ENCODE data around the gene MCM3. TPM values are rescaled to one million over a fixed set of nuclear protein-coding genes. Genes with fewer than 3 reads are reported as not detected.

The MCM3 gene
- total RNA-seq, 4 donors from 2014 or later, result 33.2 to 67.1 (median 35.1) TPM

DNA sequence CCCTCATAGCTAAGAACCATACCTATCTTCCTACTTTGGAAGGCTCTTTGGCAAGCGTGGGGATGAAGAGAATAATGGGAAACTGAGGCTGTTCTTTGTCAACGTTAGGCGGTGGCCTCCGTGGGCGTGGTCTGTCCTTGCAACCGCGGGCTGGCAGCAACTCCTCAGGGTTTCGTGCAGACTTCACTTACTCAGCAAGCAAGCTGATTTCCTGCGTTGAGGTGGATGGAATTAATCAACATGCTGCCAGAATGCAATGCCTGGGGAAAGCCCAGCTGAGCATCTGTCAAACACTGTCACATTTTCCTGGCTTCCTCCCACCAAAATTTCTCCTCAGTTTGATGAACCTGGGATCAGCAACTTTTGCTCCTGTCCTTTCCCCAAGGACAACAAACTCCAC, 31.0 kb downstream of the MCM3 start:
- TF ChIP-seq POLR2A (IDR thresholded peaks at IDR 0.05) (no peak), EP300 (IDR thresholded peaks at IDR 0.05) (no peak)
- TF ChIP-seq, protein P1, sequence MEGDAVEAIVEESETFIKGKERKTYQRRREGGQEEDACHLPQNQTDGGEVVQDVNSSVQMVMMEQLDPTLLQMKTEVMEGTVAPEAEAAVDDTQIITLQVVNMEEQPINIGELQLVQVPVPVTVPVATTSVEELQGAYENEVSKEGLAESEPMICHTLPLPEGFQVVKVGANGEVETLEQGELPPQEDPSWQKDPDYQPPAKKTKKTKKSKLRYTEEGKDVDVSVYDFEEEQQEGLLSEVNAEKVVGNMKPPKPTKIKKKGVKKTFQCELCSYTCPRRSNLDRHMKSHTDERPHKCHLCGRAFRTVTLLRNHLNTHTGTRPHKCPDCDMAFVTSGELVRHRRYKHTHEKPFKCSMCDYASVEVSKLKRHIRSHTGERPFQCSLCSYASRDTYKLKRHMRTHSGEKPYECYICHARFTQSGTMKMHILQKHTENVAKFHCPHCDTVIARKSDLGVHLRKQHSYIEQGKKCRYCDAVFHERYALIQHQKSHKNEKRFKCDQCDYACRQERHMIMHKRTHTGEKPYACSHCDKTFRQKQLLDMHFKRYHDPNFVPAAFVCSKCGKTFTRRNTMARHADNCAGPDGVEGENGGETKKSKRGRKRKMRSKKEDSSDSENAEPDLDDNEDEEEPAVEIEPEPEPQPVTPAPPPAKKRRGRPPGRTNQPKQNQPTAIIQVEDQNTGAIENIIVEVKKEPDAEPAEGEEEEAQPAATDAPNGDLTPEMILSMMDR (IDR thresholded peaks at IDR 0.05), result no peak
- peaks cover 2 to 4% of the 10 kb centered on the region in 2 donors for H3K27me3 ChIP-seq
- no peaks in the 10 kb centered on the region for H3K36me3 ChIP-seq
- 35 to 56% methylated on average over 9 of the region's 9 CpGs for WGBS, 2 donors
- no peak for DNase-seq (ENCODE audit: low spot score in 2 of 2)
- H3K4me3 ChIP-seq, result no peak overlapping the region
- no peaks in the 10 kb centered on the region for H3K4me1 ChIP-seq
- H3K27ac ChIP-seq, result no peak overlapping the region
- H3K9me3 ChIP-seq, result no peaks in the 10 kb centered on the region

DNA sequence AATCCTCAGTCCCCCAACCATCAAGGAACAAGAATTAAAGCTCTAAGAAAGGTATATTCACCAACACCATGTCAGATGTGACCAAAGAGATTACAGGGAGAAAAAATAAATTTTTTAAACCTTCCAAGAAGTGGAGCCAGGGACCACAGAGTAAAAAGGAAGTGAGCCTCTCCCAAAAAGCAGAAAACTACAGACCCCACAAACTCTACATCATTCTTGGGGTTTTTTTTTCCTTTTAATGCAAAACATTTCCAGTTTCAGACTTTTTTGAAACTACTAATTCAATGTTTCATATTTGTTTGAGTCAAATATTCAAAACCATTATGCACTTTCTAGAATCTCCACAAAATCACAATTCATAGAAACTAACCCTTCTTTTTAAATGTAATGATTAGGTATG, 33.4 kb downstream of the MCM3 start:
- H3K27ac ChIP-seq, result no peak overlapping the region
- H3K4me1 ChIP-seq, result no peaks in the 10 kb centered on the region
- H3K4me3 ChIP-seq, result no peak overlapping the region
- TF ChIP-seq POLR2A (IDR thresholded peaks at IDR 0.05) (no peak), EP300 (IDR thresholded peaks at IDR 0.05) (no peak)
- TF ChIP-seq, protein P1 (IDR thresholded peaks at IDR 0.05), result no peak
- no peak for DNase-seq (ENCODE audit: low spot score in 2 of 2)
- peaks cover 2% of the 10 kb centered on the region in 2 donors for H3K27me3 ChIP-seq
- H3K36me3 ChIP-seq, result no peaks in the 10 kb centered on the region
- no peaks in the 10 kb centered on the region for H3K9me3 ChIP-seq

DNA sequence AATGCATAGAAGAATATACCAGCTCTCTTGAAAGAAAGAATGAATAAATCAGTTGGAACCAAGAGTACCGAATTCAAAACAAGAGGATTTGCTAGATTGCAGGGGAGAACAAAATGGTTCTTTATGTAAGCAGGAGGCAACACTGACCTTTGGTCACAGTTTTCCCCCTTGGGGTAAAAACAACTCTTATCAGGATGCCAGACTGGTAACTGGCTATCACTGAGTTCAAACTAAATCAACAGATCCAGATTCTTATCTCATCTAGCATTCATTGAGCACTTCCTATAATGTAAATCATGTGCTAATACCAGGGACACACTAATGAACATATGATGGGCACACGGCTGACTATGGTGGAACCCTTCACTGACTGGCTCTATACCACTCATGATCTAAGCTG, 35.5 kb downstream of the MCM3 start:
- no peak for TF ChIP-seq EP300 (IDR thresholded peaks at IDR 0.05)
- no peak for TF ChIP-seq POLR2A (IDR thresholded peaks at IDR 0.05)
- TF ChIP-seq, protein P1 (IDR thresholded peaks at IDR 0.05), result no peak
- WGBS, 2 donors, result 52 to 53% methylated on average over 2 of the region's 2 CpGs

DNA sequence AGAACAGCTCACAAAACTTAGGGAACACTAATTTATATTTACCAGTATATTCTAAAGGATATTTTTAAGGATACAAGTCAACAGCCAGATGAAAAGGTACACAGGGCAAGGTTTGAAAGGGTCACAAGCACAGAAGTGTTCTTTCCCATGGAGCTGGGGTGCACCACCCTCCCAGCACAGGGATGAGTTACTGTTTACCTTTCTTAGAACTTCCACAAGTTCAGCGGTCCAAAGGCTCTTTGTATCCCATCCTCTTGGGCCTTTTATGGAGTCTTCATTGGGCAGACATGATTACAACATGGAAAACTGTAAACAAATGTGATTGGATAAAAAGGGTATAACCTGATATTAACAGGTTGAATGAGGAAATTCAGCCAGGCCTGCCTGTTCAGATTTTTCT, 39.1 kb downstream of the MCM3 start:
- no peak overlapping the region for H3K27ac ChIP-seq
- no peaks in the 10 kb centered on the region for H3K9me3 ChIP-seq
- H3K27me3 ChIP-seq, result no peaks in the 10 kb centered on the region
- DNase-seq (ENCODE audit: low spot score in 2 of 2), result no peak
- TF ChIP-seq, protein P1 (IDR thresholded peaks at IDR 0.05), result no peak
- TF ChIP-seq POLR2A (IDR thresholded peaks at IDR 0.05) (no peak), EP300 (IDR thresholded peaks at IDR 0.05) (no peak)
- no peaks in the 10 kb centered on the region for H3K4me1 ChIP-seq
- no peaks in the 10 kb centered on the region for H3K36me3 ChIP-seq
- WGBS, 2 donors, result 82 to 83% methylated on average over 1 of the region's 1 CpG
- H3K4me3 ChIP-seq, result no peak overlapping the region

More for the DNA sequence above, 35.5 kb downstream of the MCM3 start:
- H3K27ac ChIP-seq, result no peak overlapping the region
- DNase-seq (ENCODE audit: low spot score in 2 of 2), result no peak
- H3K27me3 ChIP-seq, result peaks cover 0 to 2% of the 10 kb centered on the region in 2 donors
- H3K4me3 ChIP-seq, result no peak overlapping the region
- H3K9me3 ChIP-seq, result no peaks in the 10 kb centered on the region
- H3K36me3 ChIP-seq, result no peaks in the 10 kb centered on the region
- H3K4me1 ChIP-seq, result no peaks in the 10 kb centered on the region

DNA sequence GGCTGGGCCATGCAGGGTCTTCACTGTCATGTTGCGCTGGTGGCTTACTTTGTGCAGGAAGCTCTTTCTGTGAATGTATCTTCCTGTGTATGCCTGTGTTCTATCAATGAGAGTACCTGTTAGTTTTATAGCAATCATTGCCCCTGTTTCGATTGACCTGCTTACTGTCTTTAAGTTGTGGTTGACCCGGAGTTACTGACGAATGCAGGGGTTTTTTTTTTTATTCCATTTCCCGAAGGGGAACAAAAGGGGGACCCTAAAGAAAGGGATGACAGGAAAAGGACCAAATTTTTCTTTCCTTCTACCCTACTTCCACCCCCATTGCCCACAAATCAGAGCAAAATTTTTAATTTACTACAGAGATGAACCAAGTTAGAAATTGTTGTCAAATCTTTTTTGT, 40.1 kb downstream of the MCM3 start, which contains the start of gene IL17F:
IL17F (minus strand) TSS at position 101 of the 400 bp plus-strand sequence; CDS start at position 30, 71 bp downstream.
- Histone ChIP-seq H3K27ac (no peak within 1 kb of the TSS), H3K27me3 (no peaks in the 10 kb centered on the region), H3K4me1 (no peaks in the 10 kb centered on the region), H3K36me3 (no peaks in the 10 kb centered on the region), H3K9me3 (no peaks in the 10 kb centered on the region), H3K4me3 (no peak within 1 kb of the TSS)
- no peak for DNase-seq (ENCODE audit: low spot score in 2 of 2)
- TF ChIP-seq EP300 (IDR thresholded peaks at IDR 0.05) (no peak), POLR2A (IDR thresholded peaks at IDR 0.05) (no peak)
- TF ChIP-seq, protein P1 (IDR thresholded peaks at IDR 0.05), result no peak
- WGBS, 2 donors, result 83 to 89% methylated on average over 5 of the region's 5 CpGs

Measured in tibial nerve (tissue), 4 donors.